ENCODE measurements around the gene GRIK5.

GRCh38 chr19:42060117-42060516, 9.9 kb downstream of the GRIK5 start:
- TF ChIP-seq CTCF (IDR thresholded peaks at IDR 0.05; ENCODE audit: low read depth, low read length, missing input control), result no peak
- no peak for TF ChIP-seq RAD21 (IDR thresholded peaks at IDR 0.05)
- TF ChIP-seq, protein P1, sequence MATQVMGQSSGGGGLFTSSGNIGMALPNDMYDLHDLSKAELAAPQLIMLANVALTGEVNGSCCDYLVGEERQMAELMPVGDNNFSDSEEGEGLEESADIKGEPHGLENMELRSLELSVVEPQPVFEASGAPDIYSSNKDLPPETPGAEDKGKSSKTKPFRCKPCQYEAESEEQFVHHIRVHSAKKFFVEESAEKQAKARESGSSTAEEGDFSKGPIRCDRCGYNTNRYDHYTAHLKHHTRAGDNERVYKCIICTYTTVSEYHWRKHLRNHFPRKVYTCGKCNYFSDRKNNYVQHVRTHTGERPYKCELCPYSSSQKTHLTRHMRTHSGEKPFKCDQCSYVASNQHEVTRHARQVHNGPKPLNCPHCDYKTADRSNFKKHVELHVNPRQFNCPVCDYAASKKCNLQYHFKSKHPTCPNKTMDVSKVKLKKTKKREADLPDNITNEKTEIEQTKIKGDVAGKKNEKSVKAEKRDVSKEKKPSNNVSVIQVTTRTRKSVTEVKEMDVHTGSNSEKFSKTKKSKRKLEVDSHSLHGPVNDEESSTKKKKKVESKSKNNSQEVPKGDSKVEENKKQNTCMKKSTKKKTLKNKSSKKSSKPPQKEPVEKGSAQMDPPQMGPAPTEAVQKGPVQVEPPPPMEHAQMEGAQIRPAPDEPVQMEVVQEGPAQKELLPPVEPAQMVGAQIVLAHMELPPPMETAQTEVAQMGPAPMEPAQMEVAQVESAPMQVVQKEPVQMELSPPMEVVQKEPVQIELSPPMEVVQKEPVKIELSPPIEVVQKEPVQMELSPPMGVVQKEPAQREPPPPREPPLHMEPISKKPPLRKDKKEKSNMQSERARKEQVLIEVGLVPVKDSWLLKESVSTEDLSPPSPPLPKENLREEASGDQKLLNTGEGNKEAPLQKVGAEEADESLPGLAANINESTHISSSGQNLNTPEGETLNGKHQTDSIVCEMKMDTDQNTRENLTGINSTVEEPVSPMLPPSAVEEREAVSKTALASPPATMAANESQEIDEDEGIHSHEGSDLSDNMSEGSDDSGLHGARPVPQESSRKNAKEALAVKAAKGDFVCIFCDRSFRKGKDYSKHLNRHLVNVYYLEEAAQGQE (IDR thresholded peaks at IDR 0.05), result no peak
- no peak for TF ChIP-seq GABPA (IDR thresholded peaks at IDR 0.05 in 1 of 2, conservative IDR thresholded peaks at IDR 0.05 in 1 of 2)
- no peak for TF ChIP-seq HNF4A (conservative IDR thresholded peaks at IDR 0.05)
- no peak for TF ChIP-seq MAX (IDR thresholded peaks at IDR 0.05)
- TF ChIP-seq TAF1 (conservative IDR thresholded peaks at IDR 0.05), result no peak
- TF ChIP-seq FOXA1 (IDR thresholded peaks at IDR 0.05), result no peak
- no peak for TF ChIP-seq YY1 (IDR thresholded peaks at IDR 0.05)
- TF ChIP-seq EGR1 (IDR thresholded peaks at IDR 0.05; ENCODE audit: low read depth in 2 of 2), result no peak
- no peak for TF ChIP-seq ATF3 (IDR thresholded peaks at IDR 0.05)
- TF ChIP-seq JUND (IDR thresholded peaks at IDR 0.05), result no peak
- TF ChIP-seq, protein P2, sequence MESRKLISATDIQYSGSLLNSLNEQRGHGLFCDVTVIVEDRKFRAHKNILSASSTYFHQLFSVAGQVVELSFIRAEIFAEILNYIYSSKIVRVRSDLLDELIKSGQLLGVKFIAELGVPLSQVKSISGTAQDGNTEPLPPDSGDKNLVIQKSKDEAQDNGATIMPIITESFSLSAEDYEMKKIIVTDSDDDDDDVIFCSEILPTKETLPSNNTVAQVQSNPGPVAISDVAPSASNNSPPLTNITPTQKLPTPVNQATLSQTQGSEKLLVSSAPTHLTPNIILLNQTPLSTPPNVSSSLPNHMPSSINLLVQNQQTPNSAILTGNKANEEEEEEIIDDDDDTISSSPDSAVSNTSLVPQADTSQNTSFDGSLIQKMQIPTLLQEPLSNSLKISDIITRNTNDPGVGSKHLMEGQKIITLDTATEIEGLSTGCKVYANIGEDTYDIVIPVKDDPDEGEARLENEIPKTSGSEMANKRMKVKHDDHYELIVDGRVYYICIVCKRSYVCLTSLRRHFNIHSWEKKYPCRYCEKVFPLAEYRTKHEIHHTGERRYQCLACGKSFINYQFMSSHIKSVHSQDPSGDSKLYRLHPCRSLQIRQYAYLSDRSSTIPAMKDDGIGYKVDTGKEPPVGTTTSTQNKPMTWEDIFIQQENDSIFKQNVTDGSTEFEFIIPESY (IDR thresholded peaks at IDR 0.05), result no peak
- TF ChIP-seq FOXA2 (IDR thresholded peaks at IDR 0.05), result no peak

All from liver (tissue), 3 donors.